Activated CD4-positive, alpha-beta T cell treated with anti-CD3 and anti-CD28 coated beads, Interleukin-10, Interleukin-2, amounts not matched to agents 100 ng/mL and 50 ng/mL, durations not matched to agents 16 hours and 8 hours (primary cell): ENCODE data around the gene THAP4.

Source experiments
- DNase-seq: peaks from one replicate; pipeline ENCODE4 v3.0.0-alpha.2; 2020

Gene THAP4

GRCh38 chr2:241637018-241637794 lies at the start of gene THAP4, which contains the start of gene ATG4B:
THAP4 (minus strand) TSS chr2:241637158; CDS start chr2:241637017, 141 bp downstream.
ATG4B (plus strand) TSS chr2:241637693; CDS start chr2:241637715, 22 bp downstream.
- DNase-seq = peak; percentile 88

GRCh38 chr2:241686324-241686649 lies 49.3 kb upstream of the THAP4 start:
- DNase-seq = peak; percentile 32

- no peak for DNase-seq
Measured at GRCh38 chr2:241680827-241681599, 44.1 kb upstream of the THAP4 start.

GRCh38 chr2:241680044-241680443 lies 43.1 kb upstream of the THAP4 start:
- no peak for DNase-seq

- DNase-seq = no peak
Measured at GRCh38 chr2:241678784-241679540, 42.0 kb upstream of the THAP4 start.

- DNase-seq = no peak
Measured at GRCh38 chr2:241678307-241678706, 41.3 kb upstream of the THAP4 start.

GRCh38 chr2:241677392-241677791 lies 40.4 kb upstream of the THAP4 start:
- DNase-seq = no peak

GRCh38 chr2:241676665-241677064 lies 39.7 kb upstream of the THAP4 start:
- DNase-seq = no peak

- no peak for DNase-seq
Measured at GRCh38 chr2:241675885-241676284, 38.9 kb upstream of the THAP4 start.

GRCh38 chr2:241673797-241674725 lies 37.1 kb upstream of the THAP4 start:
- no peak for DNase-seq

- DNase-seq = no peak
Measured at GRCh38 chr2:241673189-241673663, 36.3 kb upstream of the THAP4 start.

GRCh38 chr2:241672243-241673188 lies 35.6 kb upstream of the THAP4 start:
- DNase-seq = no peak

- no peak for DNase-seq
Measured at GRCh38 chr2:241671457-241672240, 34.7 kb upstream of the THAP4 start.

GRCh38 chr2:241670333-241671110 lies 33.6 kb upstream of the THAP4 start:
- DNase-seq = no peak

- DNase-seq = no peak
Measured at GRCh38 chr2:241668839-241669238, 31.9 kb upstream of the THAP4 start.

- no peak for DNase-seq
Measured at GRCh38 chr2:241668354-241668753, 31.4 kb upstream of the THAP4 start.

- DNase-seq = no peak
Measured at GRCh38 chr2:241666627-241667400, 29.9 kb upstream of the THAP4 start.

GRCh38 chr2:241665731-241666440 lies 28.9 kb upstream of the THAP4 start:
- no peak for DNase-seq
